ENCODE data around the gene SLC26A9.
"Not testable (repeated sequence)": the region's sequence is repeated elsewhere in the genome, so short reads cannot be mapped to it uniquely, and the experiment has no call there.

SLC26A9 gene

GRCh38 chr1:205889706-205890105 is 53.5 kb downstream of the SLC26A9 start:
- peaks cover 11% of the 10 kb centered on the region for H3K4me1 Mint-ChIP-seq (ENCODE audit: low read depth)
- H3K27ac Mint-ChIP-seq; H3K36me3 Mint-ChIP-seq (ENCODE audit: low read depth); H3K4me3 Mint-ChIP-seq: not testable (repeated sequence)
- peaks cover 37% of the 10 kb centered on the region for H3K27me3 Mint-ChIP-seq (ENCODE audit: low read depth)
- H3K9me3 Mint-ChIP-seq: peaks cover 16% of the 10 kb centered on the region

GRCh38 chr1:205889006-205889405 is 54.2 kb downstream of the SLC26A9 start:
- not testable (repeated sequence) for H3K36me3 Mint-ChIP-seq (ENCODE audit: low read depth); H3K4me3 Mint-ChIP-seq
- Mint-ChIP-seq H3K27me3 (ENCODE audit: low read depth) (peaks cover 33% of the 10 kb centered on the region), H3K4me1 (ENCODE audit: low read depth) (peaks cover 11% of the 10 kb centered on the region), H3K9me3 (peaks cover 16% of the 10 kb centered on the region), H3K27ac (peak overlapping the region; percentile 32)

- no peaks in the 10 kb centered on the region for H3K36me3 Mint-ChIP-seq (ENCODE audit: low read depth)
- peaks cover 12% of the 10 kb centered on the region for H3K9me3 Mint-ChIP-seq
- H3K4me3 Mint-ChIP-seq: no peak overlapping the region
- peaks cover 43% of the 10 kb centered on the region for H3K27me3 Mint-ChIP-seq (ENCODE audit: low read depth)
- peaks cover 4% of the 10 kb centered on the region for H3K4me1 Mint-ChIP-seq (ENCODE audit: low read depth)
- no peak overlapping the region for H3K27ac Mint-ChIP-seq
These were observed 59.5 kb downstream of the SLC26A9 start for GRCh38 chr1:205883792-205884191.

- no peak overlapping the region for H3K27ac Mint-ChIP-seq
- H3K4me1 Mint-ChIP-seq (ENCODE audit: low read depth): no peaks in the 10 kb centered on the region
- H3K9me3 Mint-ChIP-seq: peaks cover 21% of the 10 kb centered on the region
- H3K27me3 Mint-ChIP-seq (ENCODE audit: low read depth): peaks cover 60% of the 10 kb centered on the region
- no peaks in the 10 kb centered on the region for H3K36me3 Mint-ChIP-seq (ENCODE audit: low read depth)
- H3K4me3 Mint-ChIP-seq: no peak overlapping the region
These were observed 62.3 kb downstream of the SLC26A9 start for GRCh38 chr1:205880923-205881322.

GRCh38 chr1:205879974-205880373 is 63.3 kb downstream of the SLC26A9 start:
- Mint-ChIP-seq H3K4me1 (ENCODE audit: low read depth) (no peaks in the 10 kb centered on the region), H3K27ac (no peak overlapping the region), H3K27me3 (ENCODE audit: low read depth) (peaks cover 62% of the 10 kb centered on the region), H3K9me3 (peaks cover 21% of the 10 kb centered on the region), H3K36me3 (ENCODE audit: low read depth) (no peaks in the 10 kb centered on the region), H3K4me3 (no peak overlapping the region)

GRCh38 chr1:205878026-205878425 is 65.2 kb downstream of the SLC26A9 start:
- Mint-ChIP-seq H3K9me3 (peaks cover 21% of the 10 kb centered on the region), H3K4me3 (no peak overlapping the region), H3K4me1 (ENCODE audit: low read depth) (no peaks in the 10 kb centered on the region), H3K36me3 (ENCODE audit: low read depth) (no peaks in the 10 kb centered on the region), H3K27me3 (ENCODE audit: low read depth) (peaks cover 52% of the 10 kb centered on the region), H3K27ac (no peak overlapping the region)

- H3K27ac Mint-ChIP-seq; H3K4me3 Mint-ChIP-seq; H3K4me1 Mint-ChIP-seq (ENCODE audit: low read depth); H3K36me3 Mint-ChIP-seq (ENCODE audit: low read depth); H3K9me3 Mint-ChIP-seq: not testable (repeated sequence)
- peaks cover 19% of the 10 kb centered on the region for H3K27me3 Mint-ChIP-seq (ENCODE audit: low read depth)
These were observed 70.1 kb downstream of the SLC26A9 start for GRCh38 chr1:205873148-205873547.

GRCh38 chr1:205870236-205870635 is 73.0 kb downstream of the SLC26A9 start:
- peaks cover 6% of the 10 kb centered on the region for H3K27me3 Mint-ChIP-seq (ENCODE audit: low read depth)
- H3K36me3 Mint-ChIP-seq (ENCODE audit: low read depth): no peaks in the 10 kb centered on the region
- no peak overlapping the region for H3K27ac Mint-ChIP-seq
- no peak overlapping the region for H3K4me3 Mint-ChIP-seq
- no peaks in the 10 kb centered on the region for H3K4me1 Mint-ChIP-seq (ENCODE audit: low read depth)
- H3K9me3 Mint-ChIP-seq: no peaks in the 10 kb centered on the region
